Measurements from ENCODE around the gene CCDC24.

The CCDC24 gene

DNA sequence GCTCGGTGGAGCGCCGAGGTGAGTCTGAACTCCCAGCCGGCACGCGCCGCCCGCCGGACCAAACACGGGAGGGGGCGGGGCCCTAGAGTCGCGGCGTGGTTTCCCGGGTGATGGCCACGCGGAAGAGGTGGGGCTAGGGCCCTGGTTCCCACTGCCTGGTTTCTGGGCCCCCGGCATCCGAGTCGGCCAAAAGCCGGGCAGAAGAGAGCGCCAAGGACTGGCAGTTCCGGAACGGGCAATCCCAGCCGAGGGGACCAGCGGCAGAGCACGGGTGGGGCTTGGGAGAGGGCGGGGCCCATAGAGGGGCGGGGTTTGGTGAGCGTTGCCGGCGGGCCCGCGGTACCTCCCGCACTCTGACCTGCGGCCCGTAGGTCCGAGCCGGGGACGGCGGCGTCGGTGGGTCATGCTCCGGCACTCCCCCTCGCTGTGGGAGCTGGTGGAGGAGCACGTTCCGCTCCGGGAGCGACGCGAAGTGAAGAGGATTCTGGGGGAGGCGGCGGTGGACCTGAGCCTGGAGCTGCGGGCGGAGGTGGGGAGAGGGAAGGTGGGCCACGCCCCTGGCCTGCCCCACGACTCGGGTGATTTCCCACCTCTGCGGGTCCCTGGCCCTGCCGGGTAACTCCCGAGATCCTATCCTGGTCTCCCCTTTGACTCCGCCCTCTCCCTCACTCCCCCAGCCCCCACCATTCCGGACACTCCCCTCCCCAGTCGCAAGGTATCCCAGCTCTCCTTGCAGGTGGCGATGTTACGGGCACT is at the start of gene CCDC24:
CCDC24 (plus strand) TSS at position 124 of the 756 bp plus-strand sequence; CDS start at position 404, 280 bp downstream.
- DNase-seq = peak; percentile 68 to 72

DNA sequence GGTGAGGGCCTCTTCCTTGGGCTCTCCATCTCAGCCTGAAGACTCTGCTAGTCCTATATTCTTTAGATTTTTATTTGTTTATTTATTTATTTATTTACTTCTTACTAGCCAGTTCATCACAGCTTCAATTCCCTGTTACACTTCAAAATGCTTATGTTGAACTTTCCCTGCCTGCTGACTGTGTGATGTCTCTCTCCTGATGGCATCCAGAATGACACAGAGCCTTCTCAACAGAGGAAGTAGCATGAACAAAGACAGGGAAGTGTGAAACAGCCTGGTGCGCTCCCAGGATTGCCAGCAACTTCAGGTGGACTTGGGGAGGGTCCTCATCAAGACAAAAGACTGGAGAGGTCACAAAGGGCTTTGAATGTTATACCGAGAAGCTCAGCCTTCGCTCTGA is 49.0 kb upstream of the CCDC24 start:
- DNase-seq = no peak

DNA sequence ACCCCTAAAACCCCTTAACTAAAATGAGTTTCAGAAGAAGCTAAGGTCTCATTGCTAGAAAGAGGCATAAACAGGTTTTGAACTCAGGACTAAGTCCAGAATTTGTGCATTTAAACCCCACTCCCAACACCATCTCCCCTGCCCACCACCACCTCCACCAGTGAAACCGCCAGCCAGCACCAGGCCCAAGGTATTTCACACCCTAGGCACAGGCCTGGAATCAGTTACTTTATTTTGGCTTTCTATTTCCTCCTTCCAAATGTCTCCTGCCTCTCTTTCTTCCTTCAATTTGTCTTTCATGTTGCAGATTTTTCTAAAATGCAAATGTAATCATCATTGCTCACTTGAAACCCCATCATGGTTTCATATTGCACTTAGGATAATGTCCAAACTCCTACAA is 46.5 kb upstream of the CCDC24 start:
- DNase-seq = no peak

DNA sequence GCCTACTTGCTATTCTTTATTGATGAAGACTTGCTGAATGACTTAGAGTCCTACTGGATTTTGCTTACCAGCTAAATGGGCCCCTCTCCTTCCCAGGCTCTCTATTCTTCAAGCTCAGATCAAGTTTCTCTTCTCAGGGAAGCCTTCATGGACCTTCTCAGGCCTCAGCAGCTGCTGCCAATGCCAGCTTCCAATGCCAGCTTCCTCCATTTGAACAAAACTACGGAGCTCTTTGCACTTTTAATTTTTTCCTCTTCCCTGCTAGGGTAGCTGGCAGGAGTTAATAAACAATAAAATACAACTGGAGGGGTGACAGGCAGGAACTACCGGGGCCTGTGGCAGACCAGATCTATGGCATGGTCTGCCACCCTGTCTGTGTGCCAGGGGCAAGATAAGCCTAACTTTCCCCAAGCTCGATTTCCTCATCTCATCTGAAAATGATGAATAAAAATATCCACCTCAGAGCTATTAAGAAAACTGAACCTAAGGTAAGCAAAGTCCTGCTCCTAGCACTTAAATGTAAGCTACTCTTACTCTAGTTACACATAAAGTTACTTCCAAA is 45.6 kb upstream of the CCDC24 start:
- DNase-seq = no peak

DNA sequence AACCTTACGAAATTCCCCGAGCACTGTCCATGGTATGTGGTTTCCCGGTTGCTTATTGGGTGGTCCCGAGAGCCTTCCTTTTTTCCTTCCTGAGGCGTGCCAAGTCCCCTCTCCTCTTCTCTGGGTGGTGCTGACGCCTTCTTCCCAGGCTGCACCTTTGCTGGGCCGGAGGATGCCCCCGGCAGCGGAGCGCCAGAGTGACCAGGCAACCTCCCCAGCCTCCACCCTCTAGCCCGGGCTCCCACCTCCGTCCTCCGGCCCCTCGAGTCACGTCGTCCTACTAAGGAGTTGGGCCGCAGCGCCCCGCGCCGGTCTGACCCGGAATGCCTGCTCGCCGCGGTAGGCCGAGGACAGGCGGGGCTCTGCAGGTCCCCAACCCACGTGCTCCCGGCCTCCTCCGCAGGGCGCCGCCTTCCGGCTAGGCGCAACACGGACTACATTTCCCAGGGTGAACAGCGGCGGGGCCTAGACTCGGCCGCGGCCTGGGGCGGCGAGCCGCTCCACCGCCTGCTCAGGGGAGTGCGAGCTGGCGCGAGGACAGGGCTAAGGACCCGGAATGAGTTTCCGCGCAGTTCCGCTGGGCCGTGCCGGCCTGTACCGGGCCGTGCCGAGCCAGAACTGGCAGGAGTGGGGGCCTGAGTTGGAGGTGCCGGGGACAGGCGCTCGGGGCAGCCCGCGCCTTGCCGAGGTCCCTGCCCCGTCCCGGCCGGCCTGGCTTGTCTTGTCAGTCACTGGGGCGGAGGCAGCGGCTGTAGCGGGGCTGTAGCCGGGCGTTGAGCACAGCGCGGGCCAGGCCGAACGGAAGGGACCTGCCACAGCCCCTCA is 45.0 kb upstream of the CCDC24 start, which contains the start of gene IPO13:
IPO13 (plus strand) TSS at position 715 of the 825 bp plus-strand sequence. CDS start 651 bp downstream, outside the sequence.
- peak; percentile 94 to 95 for DNase-seq

DNA sequence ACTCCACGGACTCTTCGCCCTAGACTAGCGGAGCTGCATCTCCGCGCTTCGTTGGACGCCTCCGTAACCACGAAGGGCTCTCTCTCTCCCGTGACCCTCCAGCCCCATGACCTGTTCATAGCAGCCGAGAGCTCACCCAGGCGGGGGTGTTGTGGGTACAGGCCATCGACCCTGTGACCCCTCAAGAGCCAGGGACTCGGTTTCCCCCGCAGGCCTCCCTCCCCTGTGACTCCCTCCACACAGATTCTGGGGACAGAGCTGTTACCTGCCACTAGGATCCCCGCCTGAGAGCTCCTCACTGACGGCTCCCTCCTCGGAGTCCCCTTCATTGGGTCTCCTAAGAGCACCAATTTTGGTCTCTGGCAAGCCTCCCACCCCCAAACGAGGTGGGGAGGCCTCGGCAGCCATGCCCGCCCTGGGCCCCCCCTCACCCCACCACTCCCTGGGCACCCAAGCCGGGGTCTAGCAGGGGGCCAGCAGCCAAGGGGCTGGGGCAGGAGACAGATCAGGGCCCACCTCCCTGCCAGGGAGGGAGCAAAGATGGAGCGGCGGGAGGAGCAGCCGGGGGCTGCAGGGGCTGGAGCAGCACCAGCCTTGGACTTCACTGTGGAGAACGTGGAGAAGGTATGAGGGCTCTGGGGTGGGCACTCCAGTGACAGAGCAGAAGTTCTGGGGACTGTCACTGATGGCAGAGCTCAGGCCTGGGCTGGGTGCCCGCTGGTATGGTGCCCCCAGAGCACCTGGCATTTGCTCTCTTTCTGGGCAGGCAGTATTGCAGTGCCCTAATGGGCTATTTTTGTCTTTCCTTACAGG is 44.1 kb upstream of the CCDC24 start:
- DNase-seq = no peak

DNA sequence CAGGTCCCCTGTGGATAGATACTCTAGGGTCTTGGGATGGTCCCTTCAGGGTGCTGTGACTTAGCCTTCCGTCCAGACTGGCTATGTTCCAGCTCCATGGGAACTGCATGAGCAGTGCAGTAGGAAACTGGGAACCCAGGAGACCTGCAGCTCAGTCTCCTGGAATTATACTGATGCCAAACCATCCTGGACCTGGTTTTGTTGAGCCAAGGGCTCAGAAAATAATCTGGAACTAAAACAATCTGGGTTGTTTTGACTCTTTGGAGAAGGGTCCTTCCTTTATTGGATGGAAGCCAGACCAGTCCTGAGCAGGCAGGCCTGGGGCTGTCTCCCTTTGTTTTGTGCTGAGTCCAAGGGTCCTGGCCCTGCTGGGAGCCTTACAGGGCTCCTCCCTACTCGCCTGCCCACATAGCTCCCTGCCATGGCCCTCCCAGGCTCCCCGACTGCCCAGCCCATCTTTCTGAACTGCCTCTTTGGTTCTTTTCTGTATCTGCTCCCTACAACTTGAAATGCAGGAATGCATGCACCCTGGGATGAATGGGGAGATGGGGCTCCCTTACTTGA is 43.4 kb upstream of the CCDC24 start:
- DNase-seq = no peak

DNA sequence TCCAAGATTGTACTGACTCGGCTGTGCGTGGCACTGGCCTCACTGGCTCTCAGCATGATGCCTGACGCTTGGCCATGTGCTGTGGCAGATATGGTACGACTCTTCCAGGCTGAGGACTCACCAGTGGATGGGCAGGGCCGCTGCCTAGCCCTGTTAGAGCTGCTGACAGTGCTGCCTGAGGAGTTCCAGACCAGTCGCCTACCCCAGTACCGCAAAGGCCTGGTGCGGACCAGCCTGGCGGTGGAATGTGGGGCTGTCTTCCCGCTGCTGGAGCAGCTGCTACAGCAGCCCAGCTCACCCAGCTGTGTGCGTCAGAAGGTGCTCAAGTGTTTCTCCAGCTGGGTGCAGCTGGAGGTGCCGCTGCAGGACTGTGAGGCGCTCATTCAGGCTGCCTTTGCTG is 41.7 kb upstream of the CCDC24 start:
- DNase-seq = no peak

DNA sequence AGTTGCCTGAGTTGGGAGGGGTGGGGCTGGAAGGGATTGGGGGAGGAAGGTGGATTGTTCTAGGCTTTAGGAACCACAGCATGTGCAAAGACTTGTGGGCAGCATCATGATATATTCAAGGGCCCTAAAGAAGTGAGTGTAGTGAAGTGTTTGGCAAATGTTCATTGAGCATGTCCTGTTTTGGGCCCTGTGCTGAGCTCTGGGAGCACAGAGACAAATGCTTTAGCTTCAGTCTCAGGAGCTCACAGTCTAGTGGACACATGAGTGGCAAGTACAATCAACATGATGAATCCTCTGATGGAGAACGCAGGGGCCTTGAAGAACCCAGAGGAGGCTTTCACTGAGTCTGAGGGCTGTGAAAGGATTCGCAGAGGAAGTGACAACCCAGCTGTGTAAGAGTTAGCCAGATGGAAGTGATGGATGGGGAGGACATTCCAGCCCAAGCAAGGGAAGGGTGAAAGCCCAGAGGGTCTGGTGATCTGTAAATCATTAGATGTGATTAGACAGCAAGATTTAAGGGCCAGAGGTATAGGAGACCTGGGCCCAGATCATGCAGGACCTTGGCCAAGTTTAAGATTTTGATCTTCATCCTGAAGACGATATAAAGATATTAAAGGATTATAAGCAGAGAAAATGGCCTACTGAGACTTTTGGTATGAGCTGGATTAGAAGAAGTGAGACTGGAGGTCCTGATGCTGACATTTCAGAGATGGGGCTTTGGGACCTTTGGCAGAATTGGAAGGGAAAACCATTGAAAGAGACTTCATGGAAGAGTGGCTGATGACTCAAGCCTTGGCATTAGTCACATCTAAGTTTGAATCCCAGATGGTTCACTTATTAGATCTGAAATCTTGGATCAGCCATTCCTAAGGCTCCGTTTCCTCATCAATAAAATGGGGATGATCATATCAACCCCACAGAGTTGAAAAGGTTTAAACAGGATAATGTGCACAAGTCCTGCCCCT is 40.1 kb upstream of the CCDC24 start:
- no peak for DNase-seq

DNA sequence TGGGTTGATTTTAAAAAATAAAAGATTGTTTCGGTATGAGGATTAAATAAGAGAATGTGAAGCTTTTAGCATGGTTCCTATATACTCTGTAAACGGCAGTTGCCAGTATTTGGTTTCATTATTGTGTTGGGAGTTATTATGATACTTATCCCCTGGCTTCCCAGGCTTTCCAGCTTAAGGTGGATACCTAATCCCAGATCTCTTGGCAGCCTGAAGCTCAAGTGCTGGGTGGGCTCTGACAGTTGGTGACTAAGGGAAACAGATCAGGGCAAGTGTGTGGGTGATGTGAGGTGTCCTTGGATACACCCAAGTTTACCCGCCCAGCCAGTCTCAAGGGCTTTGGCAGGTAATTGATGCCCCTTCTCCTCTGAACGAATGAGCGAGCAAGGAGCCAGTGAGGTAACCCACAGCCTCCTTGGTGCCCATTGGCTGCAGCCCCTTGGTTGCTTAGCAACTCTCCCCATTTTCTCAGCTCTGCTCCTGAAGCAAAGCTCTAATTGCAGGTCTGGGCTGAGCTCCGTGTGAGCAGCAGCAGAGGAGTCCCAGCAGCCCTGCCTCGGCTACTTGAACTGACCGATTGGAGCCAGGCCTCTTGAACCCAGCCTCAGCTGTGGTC is 38.6 kb upstream of the CCDC24 start:
- DNase-seq = no peak

DNA sequence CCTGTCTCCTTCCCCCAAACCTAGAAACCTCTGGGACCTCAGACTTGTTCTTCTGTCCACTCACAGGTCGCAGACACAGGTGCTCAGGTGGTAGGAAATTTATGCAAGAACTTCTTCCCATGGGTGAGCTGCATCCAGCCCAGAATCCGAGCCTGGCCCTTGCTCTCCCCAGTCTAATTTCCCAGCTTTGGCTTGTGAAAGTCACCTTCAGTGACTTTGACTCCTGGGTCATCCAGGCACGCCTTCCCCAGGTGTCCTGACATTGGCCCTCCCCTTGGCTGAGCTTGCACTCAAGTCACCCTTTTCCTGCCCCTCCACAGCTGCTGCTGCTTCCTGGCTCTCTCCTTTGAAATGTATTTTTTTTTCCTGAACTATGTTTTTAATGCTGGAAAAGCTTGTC is 38.0 kb upstream of the CCDC24 start:
- DNase-seq = no peak

DNA sequence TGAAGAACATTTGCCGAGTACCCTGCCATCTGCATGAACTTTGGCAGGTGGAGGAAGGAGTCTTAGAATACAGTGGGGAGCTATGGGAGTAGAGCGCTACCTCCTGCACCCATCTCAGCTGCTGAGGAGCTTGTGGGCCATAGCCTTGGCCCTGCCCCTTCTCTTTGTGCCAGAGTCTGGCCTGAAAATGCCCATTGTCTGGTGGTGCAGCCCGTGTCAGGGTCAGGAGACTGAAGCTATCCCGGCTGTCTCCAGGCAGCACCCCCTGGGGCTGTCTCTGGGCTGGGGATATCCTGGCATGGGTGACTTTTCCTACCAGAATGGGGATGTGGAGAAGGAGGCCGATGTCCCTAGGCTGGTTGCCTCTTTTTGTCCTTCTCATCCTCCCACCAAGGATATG is 37.4 kb upstream of the CCDC24 start:
- no peak for DNase-seq

DNA sequence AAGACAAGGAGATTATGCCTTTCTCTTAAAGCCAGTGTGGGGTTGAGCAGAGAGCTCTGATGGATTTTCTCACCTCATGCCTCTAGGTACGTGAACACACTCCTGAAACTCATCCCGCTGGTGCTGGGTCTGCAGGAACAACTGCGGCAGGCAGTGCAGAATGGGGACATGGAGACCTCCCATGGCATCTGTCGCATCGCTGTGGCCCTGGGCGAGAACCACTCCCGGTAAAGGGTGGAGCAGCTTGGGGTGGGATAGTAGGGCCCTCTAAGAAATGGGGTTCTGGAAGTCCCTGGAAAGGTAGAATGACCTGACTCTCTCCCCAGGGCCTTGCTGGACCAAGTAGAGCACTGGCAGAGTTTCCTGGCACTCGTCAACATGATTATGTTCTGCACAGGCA is 35.2 kb upstream of the CCDC24 start:
- DNase-seq = no peak

DNA sequence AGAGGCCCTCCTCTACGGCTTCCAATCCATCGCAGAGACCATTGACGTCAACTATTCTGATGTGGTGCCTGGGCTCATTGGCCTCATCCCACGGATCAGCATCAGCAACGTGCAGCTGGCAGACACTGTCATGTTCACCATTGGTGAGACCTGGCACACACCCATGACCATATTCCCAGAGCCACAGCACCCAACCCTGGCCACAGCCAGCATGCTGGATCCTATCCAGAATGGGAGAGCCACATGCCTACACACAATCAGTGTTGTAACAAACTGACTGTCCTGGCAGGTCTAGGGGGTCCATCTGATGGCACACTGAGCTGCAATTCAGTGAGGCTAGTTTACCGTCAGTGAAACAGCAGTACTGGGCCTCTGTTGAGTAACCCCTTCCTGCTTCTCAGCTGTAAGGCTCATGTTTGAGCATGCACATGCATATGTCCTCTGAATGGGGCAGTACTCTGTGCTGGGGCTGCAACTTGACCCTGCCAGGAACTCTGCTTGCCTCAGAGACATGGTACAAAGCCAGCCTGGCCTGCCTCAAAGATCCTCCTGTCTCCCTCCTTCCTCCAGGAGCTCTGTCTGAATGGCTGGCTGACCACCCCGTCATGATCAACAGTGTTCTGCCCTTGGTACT is 33.9 kb upstream of the CCDC24 start:
- DNase-seq = no peak

DNA sequence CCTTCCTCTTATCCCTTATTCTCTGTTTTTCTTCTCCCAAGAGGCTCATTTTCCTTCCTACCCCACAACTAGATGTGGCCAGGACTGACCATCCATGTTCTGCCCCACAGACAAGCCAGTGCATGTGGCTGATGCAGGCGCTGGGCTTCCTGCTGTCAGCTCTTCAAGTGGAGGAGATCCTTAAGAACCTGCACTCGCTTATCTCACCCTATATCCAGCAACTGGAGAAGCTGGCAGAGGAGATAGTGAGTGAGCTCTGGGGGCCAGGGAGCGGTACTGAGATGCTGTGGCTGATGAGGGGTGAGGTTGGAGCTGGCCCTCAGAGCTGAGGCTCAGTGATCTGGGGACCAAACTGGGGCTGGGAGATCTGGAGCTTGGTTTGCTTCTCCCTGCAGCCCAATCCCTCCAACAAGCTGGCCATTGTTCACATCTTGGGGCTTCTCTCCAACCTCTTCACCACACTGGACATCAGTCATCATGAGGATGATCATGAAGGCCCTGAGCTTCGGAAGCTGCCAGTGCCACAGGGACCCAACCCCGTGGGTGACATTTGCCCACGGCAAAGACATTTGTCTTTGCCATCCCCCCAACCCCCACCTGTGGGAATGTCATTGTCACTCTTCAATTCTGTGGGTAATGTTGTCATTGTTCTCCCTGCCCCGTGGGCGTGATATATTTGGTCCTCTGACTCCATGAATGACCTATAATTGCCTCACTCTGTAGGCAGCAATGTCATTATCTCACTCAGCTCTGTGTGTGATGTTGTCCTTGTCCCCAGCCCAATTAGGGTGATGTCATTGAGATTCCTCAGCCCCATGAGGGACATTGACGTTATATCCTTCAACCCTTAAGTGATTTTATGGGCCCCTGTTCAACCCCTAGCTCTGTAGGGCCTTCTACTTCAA is 32.8 kb upstream of the CCDC24 start:
- no peak for DNase-seq

DNA sequence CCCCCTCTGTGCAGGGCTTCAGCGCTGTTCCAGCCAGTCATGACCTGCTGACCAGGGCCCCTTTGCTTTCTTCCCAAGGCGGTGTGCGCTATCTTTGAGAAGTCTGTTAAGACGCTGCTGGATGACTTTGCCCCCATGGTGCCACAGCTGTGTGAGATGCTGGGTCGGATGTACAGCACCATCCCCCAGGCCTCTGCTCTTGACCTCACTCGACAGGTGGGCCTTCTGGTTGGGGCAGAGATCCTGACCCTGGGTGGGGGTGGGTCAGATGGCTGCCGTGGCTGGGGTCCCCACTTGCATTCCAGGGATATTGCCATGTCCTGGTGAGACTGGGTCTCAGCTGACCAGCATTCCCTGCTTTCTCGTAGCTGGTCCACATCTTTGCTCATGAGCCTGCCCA is 30.6 kb upstream of the CCDC24 start:
- no peak for DNase-seq

DNA sequence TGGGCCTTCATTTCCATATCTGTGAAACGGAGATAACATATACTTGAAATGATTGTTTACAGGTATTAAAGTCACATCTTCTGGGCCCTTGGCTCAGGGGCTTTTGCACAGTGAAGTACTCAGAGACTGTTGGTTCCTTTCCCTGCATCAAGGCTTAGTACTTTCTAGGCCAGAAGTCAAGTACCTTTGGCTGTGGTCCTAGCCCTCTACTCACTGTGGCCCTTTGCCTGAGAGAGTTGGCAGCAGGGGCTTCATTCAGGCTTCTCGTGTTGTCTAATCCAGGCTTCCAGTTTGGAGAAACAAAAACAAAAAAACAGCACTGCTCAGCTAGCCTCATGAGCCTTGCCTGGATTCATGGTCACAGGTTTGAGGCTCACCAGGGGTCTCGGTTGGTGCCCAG is 29.7 kb upstream of the CCDC24 start:
- DNase-seq = no peak

DNA sequence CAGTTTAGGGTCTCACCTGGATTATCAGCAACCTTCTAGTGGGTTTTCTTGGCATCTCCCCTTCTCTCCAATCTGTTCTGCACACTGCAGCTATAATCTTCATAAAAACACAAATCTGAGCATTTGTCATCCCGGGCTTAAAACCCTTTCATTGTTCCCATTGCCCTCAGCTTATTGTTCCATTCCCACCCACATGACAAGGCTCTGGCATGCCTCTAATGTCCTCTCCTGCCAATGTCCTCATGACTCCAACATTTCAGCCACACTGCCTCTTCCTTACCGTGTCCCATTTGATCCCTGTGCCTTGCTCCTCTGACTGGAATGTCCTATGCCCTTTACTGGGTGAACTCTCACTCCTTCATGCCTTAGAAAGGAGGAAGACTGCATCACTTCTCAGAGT is 29.1 kb upstream of the CCDC24 start:
- no peak for DNase-seq

DNA sequence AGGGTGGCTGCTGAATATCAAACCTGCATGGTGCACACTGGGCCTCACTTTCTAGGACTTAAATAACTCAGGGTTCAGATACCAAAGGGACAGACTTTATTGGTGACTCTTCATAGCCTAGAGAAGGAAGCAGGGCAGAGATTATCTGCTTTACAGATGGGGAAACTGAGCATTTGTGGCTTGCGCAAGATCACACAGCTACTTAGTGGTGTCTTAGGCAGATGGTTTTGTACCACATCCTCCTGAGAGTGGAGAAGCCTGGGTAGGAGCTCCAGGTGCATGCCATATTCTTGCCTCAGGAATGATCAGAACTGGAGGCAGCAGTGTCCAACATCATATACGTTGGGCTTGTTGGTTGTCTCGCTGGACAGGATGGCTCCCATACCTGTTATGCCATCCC is 28.4 kb upstream of the CCDC24 start:
- DNase-seq = no peak

Measured in stimulated activated CD4-positive, alpha-beta T cell treated with anti-CD3 and anti-CD28 coated beads, Interleukin-4, amount 100 ng/mL, for 4 hours (primary cell).